GM19351 (cell line): ENCODE measurements around the gene PCDH1.

Experiments
- ATAC-seq: cut with Tn5 transposase; IDR thresholded peaks from one replicate; pipeline ENCODE4 v1.9.1; 2021; ENCODE audit warnings: mild to moderate bottlenecking, moderate library complexity; ENCODE audit not compliant: unreplicated experiment

Gene PCDH1

DNA sequence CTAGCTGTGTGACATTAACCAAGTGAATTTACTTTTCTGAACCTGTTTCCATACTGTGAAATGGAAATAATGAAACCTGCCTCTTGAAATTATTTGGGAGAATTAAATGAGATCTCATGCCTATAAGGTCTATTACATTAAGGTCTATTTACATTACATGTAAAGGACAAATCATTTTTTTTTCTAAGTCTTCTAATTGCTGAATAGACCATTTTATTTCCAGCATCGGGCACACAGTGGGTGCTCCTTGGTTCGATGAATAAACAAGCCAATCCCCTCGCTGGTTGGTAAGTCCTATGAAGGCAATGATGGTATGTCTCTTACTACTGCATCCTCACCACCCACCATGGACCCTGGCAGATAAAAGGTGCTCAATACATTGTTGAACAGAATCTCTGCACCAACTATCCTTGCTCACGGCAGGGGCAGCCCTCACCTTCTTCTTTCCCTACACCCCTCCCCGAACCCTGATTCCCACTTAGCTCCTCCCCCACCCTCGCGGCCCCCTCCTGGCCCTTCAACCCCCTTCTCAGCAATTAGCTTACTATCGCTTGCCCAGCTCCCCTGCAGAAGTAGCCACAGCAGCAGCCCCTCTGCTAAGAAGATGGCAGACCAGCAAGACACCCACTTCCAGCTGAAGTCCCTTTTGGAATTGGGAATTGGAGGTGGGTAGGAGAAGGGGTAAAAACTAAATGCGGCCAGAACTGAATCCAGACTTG is 3.0 kb downstream of the PCDH1 start:
- ATAC-seq = no peak

- ATAC-seq = no peak
These were observed 3.8 kb downstream of the PCDH1 start for GRCh38 chr5:141874262-141874964.

- ATAC-seq = no peak
These were observed 4.3 kb downstream of the PCDH1 start for GRCh38 chr5:141873933-141874261.

GRCh38 chr5:141872496-141873356 is 5.5 kb downstream of the PCDH1 start:
- ATAC-seq = no peak

- no peak for ATAC-seq
These were observed 6.3 kb downstream of the PCDH1 start for GRCh38 chr5:141871870-141872269.

DNA sequence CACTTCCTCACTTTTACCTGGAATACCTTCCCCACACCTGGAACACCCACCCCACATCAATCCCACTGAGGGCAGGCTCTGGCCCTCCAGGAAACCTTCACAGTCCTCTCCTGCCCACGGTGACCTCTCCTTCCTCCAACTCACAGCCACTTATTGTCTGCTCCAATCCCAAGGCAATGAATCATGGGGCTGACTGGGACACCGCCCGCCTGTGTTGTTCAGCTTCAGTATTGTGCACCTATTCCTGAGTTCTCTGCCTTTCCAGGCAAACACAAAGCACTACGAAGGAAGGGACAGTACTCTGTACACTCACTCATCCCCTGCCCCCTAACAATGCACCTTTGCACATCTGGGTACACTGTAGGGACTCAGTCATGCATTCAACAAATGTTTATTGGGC is 7.3 kb downstream of the PCDH1 start:
- ATAC-seq = no peak

GRCh38 chr5:141870228-141870627 is 8.0 kb downstream of the PCDH1 start:
- ATAC-seq = no peak

DNA sequence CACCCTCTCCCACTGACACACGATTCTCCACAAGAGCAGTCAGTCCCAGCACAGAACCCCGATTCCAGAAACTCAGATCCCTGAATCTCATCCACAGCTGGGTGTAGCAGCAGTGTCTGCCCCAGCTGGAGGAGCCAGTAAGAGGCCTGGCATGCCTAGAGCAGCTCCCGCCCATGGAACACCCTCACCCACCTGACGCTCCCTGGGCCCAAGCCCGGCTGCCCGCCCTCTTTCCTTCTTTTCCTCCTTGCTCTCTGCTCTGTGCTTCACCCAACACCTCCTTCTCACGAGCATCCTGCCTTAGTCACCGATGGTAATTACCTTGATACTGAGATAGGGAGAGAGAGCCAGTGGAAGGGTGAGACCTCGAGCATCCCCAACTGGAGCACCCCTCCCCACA is 8.7 kb downstream of the PCDH1 start:
- no peak for ATAC-seq

DNA sequence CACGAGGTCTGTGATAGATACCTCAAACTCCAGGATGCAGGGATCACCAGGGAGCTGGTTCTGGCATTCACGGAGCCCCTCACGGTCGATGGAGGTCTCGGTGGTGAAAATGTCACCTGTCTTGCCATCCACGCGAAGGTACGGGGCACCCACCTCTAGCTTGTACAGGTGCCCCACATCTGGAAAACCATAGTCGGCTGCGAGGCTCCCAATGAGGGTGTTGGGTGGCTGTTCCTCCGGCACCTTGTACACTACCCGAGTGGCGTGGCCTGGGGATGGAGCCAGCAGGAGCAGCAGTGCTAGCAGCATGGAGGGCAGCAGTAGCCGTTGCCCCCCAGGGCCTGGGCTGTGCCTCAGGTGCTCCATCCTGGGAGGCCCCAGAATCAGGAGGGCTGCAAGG is 9.2 kb downstream of the PCDH1 start:
- no peak for ATAC-seq

DNA sequence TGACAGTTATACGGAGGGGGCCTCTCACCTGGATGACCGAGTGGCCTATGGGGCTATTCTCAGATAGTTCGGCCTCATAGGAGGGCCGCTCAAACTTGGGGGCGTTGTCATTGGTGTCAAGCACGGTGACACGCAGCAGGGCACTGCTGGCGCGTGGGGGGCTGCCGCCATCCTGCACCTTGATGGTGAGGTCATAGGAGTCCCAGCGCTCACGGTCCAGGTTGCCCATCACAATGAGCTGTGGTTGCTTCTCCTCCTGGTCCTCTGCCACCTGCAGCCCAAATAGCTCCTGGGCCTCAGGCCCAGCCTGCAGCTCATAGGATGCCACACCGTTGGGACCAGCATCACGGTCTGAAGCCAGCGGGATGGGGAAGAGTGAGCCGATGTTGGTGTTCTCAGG is 9.7 kb downstream of the PCDH1 start:
- ATAC-seq = no peak

GRCh38 chr5:141867651-141868050 is 10.6 kb downstream of the PCDH1 start:
- no peak for ATAC-seq

- ATAC-seq = no peak
These were observed 11.1 kb downstream of the PCDH1 start for GRCh38 chr5:141867139-141867538.

- no peak for ATAC-seq
These were observed 12.1 kb downstream of the PCDH1 start for GRCh38 chr5:141866096-141866495.

- no peak for ATAC-seq
These were observed 12.8 kb downstream of the PCDH1 start for GRCh38 chr5:141865406-141865805.

DNA sequence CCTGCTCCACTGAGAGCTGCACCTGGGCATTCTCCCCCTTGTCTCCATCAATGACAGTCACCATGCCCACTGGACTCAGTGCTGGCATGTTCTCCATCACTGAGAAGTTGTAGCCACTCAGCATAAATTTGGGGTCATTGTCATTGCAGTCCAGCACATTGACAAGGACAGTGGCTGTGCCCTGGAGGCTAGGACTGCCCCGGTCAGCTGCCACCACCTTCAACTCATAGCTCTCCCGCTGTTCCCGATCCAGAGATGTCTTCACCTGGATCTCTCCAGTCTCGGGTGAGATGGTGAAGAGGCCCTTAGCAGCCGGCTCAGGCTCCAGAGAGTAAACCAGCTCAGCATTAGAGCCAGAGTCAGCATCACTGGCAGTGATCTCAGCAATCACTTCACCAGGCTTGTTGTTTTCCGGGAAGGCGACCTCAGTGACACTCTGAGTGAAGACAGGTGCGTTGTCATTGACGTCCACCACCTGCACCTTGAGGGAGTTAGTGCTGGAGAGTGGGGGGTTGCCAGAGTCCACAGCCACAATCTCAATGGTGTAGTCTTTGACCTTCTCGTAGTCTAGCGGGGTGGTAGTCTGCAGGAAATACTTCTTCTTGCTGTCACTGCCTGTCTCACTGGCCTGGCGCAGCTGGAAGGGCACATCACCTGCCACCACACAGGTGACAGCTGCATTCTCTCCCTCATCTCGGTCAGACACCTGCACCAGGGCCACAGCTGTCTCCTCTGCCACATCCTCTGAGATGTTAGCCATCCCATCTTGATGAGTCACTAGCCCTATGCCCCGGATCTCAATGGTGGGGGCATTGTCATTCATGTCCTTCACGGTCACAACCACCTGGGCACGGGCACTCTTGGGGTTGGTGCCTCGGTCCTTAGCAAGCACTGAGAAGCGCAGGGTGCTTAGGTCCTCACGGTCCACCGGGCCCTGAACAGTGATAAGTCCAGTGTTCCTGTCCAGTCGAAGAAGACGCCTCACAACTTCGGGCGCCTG is 13.5 kb downstream of the PCDH1 start:
- no peak for ATAC-seq

- ATAC-seq = no peak
These were observed 14.5 kb downstream of the PCDH1 start for GRCh38 chr5:141863569-141864178.

DNA sequence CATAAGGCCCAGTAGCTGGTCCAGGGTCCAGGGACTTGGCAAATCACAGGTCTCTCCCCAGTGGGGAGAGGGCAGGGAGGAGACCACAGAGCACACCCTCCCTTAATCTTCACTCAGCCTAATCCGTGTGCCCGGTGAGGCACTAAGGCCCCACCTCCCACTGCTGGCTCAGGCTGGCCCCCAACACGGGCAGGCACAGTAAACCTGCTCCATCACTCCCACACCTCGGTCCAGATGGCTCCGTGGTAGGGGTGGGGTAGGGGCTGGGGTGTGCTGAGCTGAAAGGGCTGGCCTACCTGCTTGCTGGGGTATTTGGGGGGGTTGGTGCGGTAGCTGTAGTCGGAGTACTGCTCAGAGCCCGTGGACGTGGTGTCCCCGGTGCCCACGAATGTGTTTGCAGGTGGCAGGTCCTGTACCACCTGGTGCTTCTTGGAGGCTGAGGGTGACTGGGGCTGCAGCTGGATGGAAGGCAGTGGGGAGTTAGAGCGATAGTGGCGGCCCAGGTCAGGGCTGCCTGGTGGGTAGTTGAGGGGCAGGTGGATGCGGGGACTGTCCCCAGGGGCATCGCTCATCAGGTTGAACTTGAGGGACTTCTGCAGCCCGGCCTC is 15.2 kb downstream of the PCDH1 start:
- ATAC-seq = no peak

DNA sequence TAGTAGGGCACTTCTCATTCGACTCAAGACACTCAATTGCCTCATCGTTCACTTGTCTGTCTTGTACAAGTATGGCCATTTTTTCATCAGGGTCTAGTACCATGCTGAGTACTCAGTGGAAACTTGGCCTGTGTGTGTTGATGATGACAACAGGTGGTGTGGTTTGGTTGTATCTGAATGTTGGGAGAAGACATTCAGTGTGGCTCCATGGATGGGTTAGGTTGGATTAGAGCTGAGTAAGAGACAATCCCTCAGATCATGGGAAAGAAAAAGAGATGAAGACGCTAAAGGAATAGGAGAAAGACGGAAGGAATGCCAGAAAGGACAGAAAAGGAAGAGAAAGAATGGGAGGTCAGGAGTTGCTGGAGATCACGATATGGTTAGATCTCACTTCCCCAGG is 17.0 kb downstream of the PCDH1 start:
- ATAC-seq = no peak

GRCh38 chr5:141858079-141858765 is 20.0 kb downstream of the PCDH1 start:
- ATAC-seq = no peak
